Stimulated activated CD4-positive, alpha-beta T cell treated with anti-CD3 and anti-CD28 coated beads, TNF-alpha, amount 100 ng/mL, for 4 hours (primary cell): ENCODE measurements around the gene STAM2.
"Not testable (repeated sequence)": the region's sequence is repeated elsewhere in the genome, so short reads cannot be mapped to it uniquely, and the experiment has no call there.

Experiments used
- DNase-seq, 3 experiments: peaks; one replicate each; pipeline ENCODE4 v3.0.0-alpha.2; 2020; ENCODE audit warnings: low read depth in 3 of 3

Gene STAM2

GRCh38 chr2:152107140-152107539 is 68.4 kb downstream of the STAM2 start:
- DNase-seq: not testable (repeated sequence)

DNA sequence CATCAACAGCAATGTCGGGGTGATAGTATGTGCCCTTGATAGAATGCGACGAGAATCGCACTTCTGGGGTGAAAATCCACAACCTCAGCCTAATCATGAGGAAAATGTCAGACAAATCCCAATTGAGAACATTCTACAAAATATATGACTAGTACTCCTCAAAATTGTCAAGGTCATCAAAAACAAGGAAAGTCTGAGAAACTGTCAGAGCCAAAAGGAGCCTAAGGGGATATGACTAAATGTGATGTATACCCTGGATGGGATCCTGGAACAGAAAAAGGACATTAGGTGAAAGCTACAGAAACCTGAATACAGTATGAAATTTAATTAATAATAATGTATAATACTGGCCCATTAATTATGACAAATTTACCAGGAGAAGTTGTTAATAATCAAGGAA is 69.1 kb downstream of the STAM2 start:
- no peak for DNase-seq

- no peak for DNase-seq
Measured at GRCh38 chr2:152103271-152103670, 72.3 kb downstream of the STAM2 start.

- no peak for DNase-seq
Measured at GRCh38 chr2:152100961-152101360, 74.6 kb downstream of the STAM2 start.

GRCh38 chr2:152099367-152100050 is 76.1 kb downstream of the STAM2 start:
- DNase-seq: no peak

GRCh38 chr2:152098496-152099366 is 76.8 kb downstream of the STAM2 start, which contains the start of gene CACNB4:
CACNB4 (minus strand) TSS chr2:152099044.
- DNase-seq: no peak

DNA sequence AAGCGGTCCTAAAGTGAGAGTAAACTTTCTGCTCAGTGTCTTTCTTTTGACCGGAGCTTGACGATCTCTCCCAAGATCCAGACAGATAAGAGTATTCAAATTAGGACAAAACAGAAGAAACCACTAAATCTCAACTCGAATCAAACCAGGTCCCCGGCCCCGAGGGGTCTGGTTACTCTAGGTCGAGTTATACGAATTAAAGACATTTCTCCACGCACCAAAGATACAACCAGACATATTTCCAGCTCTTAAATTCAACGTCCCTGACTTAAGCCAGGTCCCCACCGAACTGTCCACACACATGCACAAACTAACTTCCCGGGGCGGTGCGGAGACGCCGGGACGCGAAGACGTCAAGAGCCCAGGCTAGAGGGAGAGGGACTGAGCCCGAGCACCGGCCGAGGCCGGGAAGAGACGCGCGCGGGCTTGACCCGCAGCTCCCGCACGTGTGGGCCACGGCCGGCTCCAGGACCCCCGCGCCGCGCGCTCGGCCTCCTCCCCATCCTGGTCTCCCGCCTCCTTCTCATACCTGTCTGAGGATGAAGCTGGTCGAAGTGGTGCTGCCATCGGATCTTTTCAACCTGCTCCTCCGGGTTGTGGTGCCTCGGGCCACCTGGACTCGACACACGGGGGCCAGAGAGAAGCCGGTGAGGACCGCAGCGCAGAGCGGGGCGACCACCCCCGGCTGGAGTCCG is 77.6 kb downstream of the STAM2 start:
- no peak for DNase-seq

GRCh38 chr2:152097290-152097800 is 78.2 kb downstream of the STAM2 start:
- DNase-seq: no peak

DNA sequence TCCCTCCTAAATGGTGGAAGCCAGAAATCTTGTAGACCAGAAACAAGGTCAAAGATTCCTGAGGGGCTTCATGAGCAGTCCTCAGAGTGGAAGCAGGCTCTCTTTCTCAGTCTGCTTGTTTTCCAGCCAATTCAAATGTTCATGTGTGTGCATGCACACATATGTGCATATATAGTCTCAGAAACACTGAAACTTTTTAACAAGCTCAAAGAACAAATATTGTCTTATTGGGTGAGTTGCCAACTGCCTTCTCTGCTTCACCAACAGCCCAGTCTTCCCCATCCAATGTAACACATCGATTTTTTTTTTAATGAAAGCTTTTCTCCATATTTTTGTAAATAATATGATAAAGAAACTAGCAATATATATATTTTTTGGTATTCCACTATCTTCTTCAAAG is 80.4 kb downstream of the STAM2 start:
- no peak for DNase-seq

GRCh38 chr2:152094014-152094413 is 81.5 kb downstream of the STAM2 start:
- no peak for DNase-seq

DNA sequence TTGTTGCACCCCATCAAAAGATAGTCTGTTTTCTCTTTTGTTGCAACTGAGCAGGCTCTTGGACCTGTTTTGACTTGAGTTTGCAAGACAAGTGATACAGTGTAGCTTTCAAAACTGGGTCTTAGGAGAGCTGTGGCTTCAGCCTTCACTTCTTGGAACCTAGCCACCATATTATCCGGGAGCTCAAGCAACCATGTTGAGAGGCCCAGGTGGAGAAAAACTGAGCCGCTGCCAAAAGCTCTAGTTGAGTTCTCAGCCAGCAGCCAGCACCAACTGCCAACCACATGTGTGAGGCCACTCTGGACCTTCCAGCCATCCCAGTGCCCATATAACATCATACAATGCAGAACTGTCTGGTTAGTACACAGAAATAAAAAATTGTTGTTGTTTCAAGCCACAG is 82.1 kb downstream of the STAM2 start:
- DNase-seq: no peak

GRCh38 chr2:152092095-152092494 is 83.5 kb downstream of the STAM2 start:
- DNase-seq: no peak

- not testable (repeated sequence) for DNase-seq
Measured at GRCh38 chr2:152090726-152091125, 84.8 kb downstream of the STAM2 start.

GRCh38 chr2:152089238-152089637 is 86.3 kb downstream of the STAM2 start:
- DNase-seq: no peak

GRCh38 chr2:152088006-152088405 is 87.6 kb downstream of the STAM2 start:
- no peak for DNase-seq

- DNase-seq: no peak
Measured at GRCh38 chr2:152086231-152086630, 89.3 kb downstream of the STAM2 start.

- DNase-seq: no peak
Measured at GRCh38 chr2:152084076-152084475, 91.5 kb downstream of the STAM2 start.

DNA sequence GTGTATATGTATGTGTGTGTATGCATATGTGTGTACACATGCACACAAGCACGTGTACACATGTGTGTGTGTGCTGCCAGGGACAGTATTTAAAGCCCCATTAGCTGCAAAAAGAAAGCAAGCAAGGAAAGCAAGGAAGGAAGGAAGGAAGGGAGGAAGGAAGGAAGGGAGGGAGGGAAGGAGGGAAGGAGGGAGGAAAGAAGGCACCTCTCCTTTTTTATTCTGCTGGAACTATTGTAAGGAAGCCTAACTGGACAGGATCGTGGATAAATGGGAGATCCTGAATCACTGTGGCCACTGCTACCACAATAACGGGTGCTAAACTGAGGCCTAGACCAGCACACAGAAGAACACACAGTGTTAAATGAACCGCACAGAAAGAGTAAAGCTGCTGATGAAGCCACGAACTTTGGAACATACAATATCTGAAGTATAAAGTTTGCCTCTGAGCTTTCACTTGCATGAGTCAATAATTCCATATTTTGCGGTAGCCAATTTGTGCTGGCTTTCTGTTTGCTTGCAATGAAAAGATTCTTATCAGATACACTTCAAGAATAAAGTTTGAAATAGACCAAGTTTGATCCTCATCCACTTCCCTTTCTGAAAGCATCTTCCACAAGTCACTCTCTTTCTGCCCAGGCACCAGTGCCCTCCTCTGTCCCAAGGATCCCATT is 92.2 kb downstream of the STAM2 start:
- DNase-seq: no peak

DNA sequence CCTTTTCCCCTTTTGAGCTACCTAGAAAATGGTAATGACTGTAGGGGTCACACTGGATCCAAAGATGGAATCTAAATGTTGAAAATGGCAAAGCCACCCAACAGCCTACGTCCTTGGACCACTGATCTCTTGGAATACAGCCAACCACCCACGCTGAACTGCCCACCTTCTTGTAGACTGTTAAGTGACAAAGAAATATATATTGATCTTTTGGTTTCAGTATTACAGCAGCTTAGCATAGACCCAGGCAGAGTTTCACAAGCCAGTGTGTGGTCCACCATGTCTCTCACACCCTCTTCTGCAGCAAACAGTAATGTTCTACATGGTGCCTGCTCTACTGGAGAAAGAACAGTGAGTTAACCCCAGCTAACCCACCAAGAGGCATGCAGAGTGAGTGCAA is 96.9 kb downstream of the STAM2 start:
- DNase-seq: no peak

- no peak for DNase-seq
Measured at GRCh38 chr2:152078023-152078422, 97.5 kb downstream of the STAM2 start.

DNA sequence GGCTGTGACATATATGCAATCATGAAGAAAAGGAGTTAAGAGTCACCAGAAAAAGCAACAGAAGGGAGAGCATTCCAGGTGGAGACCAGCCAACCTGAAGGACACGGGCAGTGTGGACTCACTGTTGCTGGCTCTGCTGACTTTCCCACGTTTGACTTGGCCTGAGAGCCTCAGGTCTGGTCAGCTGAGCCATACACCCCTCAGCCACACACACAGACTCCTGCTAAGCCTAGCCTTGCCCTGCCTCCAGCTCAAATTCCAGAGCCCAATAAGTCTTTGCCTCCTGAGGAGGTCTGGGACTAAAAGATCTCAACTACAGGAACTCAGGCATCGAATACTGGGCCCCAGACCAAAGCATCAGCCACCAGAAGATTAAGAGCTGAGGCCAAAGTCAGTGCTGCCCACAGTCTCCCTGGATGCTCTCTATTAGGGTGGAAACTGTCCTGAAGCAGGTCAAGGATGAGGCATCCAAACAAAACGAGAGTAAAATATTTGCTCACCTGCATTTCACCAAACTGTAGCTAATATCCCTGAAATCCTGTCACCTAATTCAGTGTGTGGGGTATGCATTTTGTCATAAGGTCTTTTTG is 100.0 kb downstream of the STAM2 start:
- no peak for DNase-seq
